ENCODE results near the gene NUP133. TPM values are rescaled to one million over a fixed set of nuclear protein-coding genes. Genes with fewer than 3 reads are reported as not detected.

Gene NUP133
- total and polyA plus RNA-seq, 2 donors (not counting 3 experiments of a cell fraction or from before 2014, with no cell fraction given) = 13.4 to 43.2 TPM

GRCh38 chr1:229428256-229428655 lies 79.9 kb downstream of the NUP133 start:
- H2AFZ ChIP-seq (ENCODE audit: low read depth, low read length) = no peak overlapping the region
- no peaks in the 10 kb centered on the region for H3K4me1 ChIP-seq (ENCODE audit: control insufficient read depth, extremely low read depth, insufficient read depth, low read length)
- H3K36me3 ChIP-seq (ENCODE audit: control insufficient read depth in 2 of 2, extremely low read depth in 1 of 2, insufficient read depth in 2 of 2, low read length in 2 of 2) = no peaks in the 10 kb centered on the region
- TF ChIP-seq EZH2 (IDR thresholded peaks at IDR 0.05; ENCODE audit: borderline replicate concordance, low read depth, low read length, severe bottlenecking) = no peak
- H3K27me3 ChIP-seq (ENCODE audit: control insufficient read depth in 2 of 2, insufficient read depth in 2 of 2, low read length in 2 of 2) = peaks cover 22 to 37% of the 10 kb centered on the region in 2 experiments
- H3K79me2 ChIP-seq (ENCODE audit: control insufficient read depth, insufficient read depth, low read length) = no peaks in the 10 kb centered on the region
- no peak overlapping the region for H3K4me3 ChIP-seq (replicated peaks in 1 of 3; ENCODE audit: insufficient read depth in 1 of 3, low read depth in 1 of 3, low read length in 3 of 3)
- no peaks in the 10 kb centered on the region for H3K9me3 ChIP-seq (replicated peaks; ENCODE audit: control insufficient read depth, insufficient read depth, low read length)
- no peak overlapping the region for H3K4me2 ChIP-seq (ENCODE audit: insufficient read depth, low read length)
- FAIRE-seq = no peak
- intact Hi-C loops (cut with micrococcal nuclease) = no loop called here
- CTCF ChIA-PET = no interaction called here
- H4K20me1 ChIP-seq (replicated peaks; ENCODE audit: control insufficient read depth, extremely low read depth, insufficient read depth, low read length) = no peaks in the 10 kb centered on the region
- no peaks in the 10 kb centered on the region for H3K9me1 ChIP-seq (replicated peaks; ENCODE audit: control insufficient read depth, extremely low read depth, insufficient read depth, low read length)
- H3K9ac ChIP-seq (replicated peaks; ENCODE audit: extremely low read depth, insufficient read depth, low read length) = no peak overlapping the region
- POLR2A ChIA-PET = no interaction called here
- no TSS peak for BruUV-seq (replicated peaks)
- dilution Hi-C loops (cut with MboI; ENCODE audit: extremely low pct_ligation_motif_present, low sequenced_read_pairs) = no loop called here
- no peak overlapping the region for H3K27ac ChIP-seq (ENCODE audit: insufficient read depth, low read depth, low read length)
- DNase-seq (ENCODE audit: low read depth, low spot score) = no peak

- FAIRE-seq = no peak
- Histone ChIP-seq H3K9ac (replicated peaks; ENCODE audit: extremely low read depth, insufficient read depth, low read length) (no peak overlapping the region), H4K20me1 (replicated peaks; ENCODE audit: control insufficient read depth, extremely low read depth, insufficient read depth, low read length) (no peaks in the 10 kb centered on the region), H3K4me2 (ENCODE audit: insufficient read depth, low read length) (no peak overlapping the region), H3K4me3 (replicated peaks in 1 of 3; ENCODE audit: insufficient read depth in 1 of 3, low read depth in 1 of 3, low read length in 3 of 3) (no peak overlapping the region), H3K79me2 (ENCODE audit: control insufficient read depth, insufficient read depth, low read length) (no peaks in the 10 kb centered on the region), H3K27ac (ENCODE audit: insufficient read depth, low read depth, low read length) (no peak overlapping the region), H2AFZ (ENCODE audit: low read depth, low read length) (no peak overlapping the region), H3K4me1 (ENCODE audit: control insufficient read depth, extremely low read depth, insufficient read depth, low read length) (no peaks in the 10 kb centered on the region), H3K36me3 (ENCODE audit: control insufficient read depth in 2 of 2, extremely low read depth in 1 of 2, insufficient read depth in 2 of 2, low read length in 2 of 2) (no peaks in the 10 kb centered on the region), H3K27me3 (ENCODE audit: control insufficient read depth in 2 of 2, insufficient read depth in 2 of 2, low read length in 2 of 2) (peaks cover 16 to 30% of the 10 kb centered on the region in 2 experiments), H3K9me1 (replicated peaks; ENCODE audit: control insufficient read depth, extremely low read depth, insufficient read depth, low read length) (no peaks in the 10 kb centered on the region), H3K9me3 (replicated peaks; ENCODE audit: control insufficient read depth, insufficient read depth, low read length) (no peaks in the 10 kb centered on the region)
- CTCF ChIA-PET = interaction anchor here (1.5 kb wide), 1 partner anchor 8 kb away, joined by 3 read pairs; no protein-coding TSS in a partner anchor
- intact Hi-C loops (cut with micrococcal nuclease) (no loop called here), dilution Hi-C loops (cut with MboI; ENCODE audit: extremely low pct_ligation_motif_present, low sequenced_read_pairs) (no loop called here)
- POLR2A ChIA-PET = no interaction called here
- no peak for TF ChIP-seq GATA2 (IDR thresholded peaks at IDR 0.05; ENCODE audit: insufficient read depth, insufficient read length, low read depth, low read length)
- no peak for TF ChIP-seq CTCF (IDR thresholded peaks at IDR 0.05; ENCODE audit: extremely low read depth in 1 of 2, insufficient read depth in 1 of 2, low read depth in 1 of 2, low read length in 2 of 2)
- TF ChIP-seq EZH2 (IDR thresholded peaks at IDR 0.05; ENCODE audit: borderline replicate concordance, low read depth, low read length, severe bottlenecking) = no peak
- no peak for TF ChIP-seq MYC (IDR thresholded peaks at IDR 0.05; ENCODE audit: low read depth, low read length)
- no peak for TF ChIP-seq MAX (IDR thresholded peaks at IDR 0.05; ENCODE audit: insufficient read depth, insufficient read length)
- no TSS peak for BruUV-seq (replicated peaks)
- DNase-seq (ENCODE audit: low read depth, low spot score) = no peak
Observed at GRCh38 chr1:229427572-229427971, 80.6 kb downstream of the NUP133 start.

All from endothelial cell of umbilical vein (primary cell).